Measurements from ENCODE around the gene EYS.

Gene EYS

DNA sequence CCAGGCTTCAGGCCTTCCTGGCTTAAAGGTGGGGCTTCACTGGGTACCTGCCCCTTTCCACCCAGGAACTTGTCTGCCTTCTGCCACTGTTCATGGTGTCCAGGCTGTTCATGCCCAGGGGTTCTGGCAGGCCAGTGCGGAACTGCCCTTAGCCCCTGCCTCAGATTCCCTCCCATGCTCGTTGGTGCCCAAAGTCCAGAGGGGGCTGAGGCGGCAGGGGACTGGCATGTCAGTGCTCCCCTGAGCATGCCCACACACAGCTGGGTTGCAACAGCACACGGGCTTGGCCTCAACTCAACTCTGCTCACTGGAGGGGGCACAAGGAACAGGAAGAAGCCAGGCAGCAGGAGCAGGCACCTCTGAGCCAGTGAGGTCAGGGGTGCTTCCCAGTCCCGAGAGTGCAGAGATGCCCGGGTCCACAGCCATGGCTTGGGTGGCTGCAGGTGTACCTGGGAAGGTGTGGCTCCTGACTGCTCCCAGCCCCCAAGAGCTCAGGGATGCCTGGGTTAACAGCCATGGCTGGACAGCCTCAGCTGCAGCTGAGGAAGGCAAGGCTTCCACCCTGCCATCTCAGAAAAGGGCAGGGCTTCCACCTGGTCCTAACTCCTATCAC is 845.9 kb downstream of the EYS start:
- peaks cover 8% of the 10 kb centered on the region for H3K9me3 Mint-ChIP-seq
- H3K27ac Mint-ChIP-seq = no peak overlapping the region
- H3K4me3 Mint-ChIP-seq = no peak overlapping the region
- TF ChIP-seq, protein P1, sequence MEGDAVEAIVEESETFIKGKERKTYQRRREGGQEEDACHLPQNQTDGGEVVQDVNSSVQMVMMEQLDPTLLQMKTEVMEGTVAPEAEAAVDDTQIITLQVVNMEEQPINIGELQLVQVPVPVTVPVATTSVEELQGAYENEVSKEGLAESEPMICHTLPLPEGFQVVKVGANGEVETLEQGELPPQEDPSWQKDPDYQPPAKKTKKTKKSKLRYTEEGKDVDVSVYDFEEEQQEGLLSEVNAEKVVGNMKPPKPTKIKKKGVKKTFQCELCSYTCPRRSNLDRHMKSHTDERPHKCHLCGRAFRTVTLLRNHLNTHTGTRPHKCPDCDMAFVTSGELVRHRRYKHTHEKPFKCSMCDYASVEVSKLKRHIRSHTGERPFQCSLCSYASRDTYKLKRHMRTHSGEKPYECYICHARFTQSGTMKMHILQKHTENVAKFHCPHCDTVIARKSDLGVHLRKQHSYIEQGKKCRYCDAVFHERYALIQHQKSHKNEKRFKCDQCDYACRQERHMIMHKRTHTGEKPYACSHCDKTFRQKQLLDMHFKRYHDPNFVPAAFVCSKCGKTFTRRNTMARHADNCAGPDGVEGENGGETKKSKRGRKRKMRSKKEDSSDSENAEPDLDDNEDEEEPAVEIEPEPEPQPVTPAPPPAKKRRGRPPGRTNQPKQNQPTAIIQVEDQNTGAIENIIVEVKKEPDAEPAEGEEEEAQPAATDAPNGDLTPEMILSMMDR (IDR thresholded peaks at IDR 0.05) = no peak
- no peaks in the 10 kb centered on the region for H3K36me3 Mint-ChIP-seq (ENCODE audit: low read depth)
- H3K27me3 Mint-ChIP-seq (ENCODE audit: low read depth, poor library complexity) = peaks cover 3% of the 10 kb centered on the region
- H3K4me1 Mint-ChIP-seq = no peaks in the 10 kb centered on the region
- DNase-seq = no peak

- H3K27me3 Mint-ChIP-seq (ENCODE audit: low read depth, poor library complexity) = peaks cover 3% of the 10 kb centered on the region
- TF ChIP-seq, protein P1 (IDR thresholded peaks at IDR 0.05) = no peak
These were observed 846.8 kb downstream of the EYS start for GRCh38 chr6:64860203-64860602.

DNA sequence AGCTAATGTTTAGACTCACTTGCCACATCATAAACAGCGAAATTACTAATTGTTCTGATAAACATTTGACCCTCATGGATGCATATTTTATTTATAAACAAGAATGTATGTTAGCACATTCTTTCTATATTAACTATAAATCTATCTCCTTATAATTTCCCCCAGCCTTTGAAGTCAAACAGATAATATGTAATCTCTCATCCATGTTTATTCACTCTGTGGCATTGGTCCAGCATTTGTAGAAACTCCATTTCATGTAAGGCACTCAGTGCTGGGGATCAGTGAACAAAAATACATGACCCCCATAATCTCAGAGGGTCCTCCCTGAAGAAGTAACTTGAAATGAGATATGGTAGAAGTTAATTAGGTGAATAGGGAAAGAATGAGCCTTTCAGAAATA is 856.9 kb downstream of the EYS start:
- no peak overlapping the region for H3K4me3 Mint-ChIP-seq
- no peak for DNase-seq
- TF ChIP-seq, protein P1 (IDR thresholded peaks at IDR 0.05) = no peak
- no peaks in the 10 kb centered on the region for H3K4me1 Mint-ChIP-seq
- H3K27me3 Mint-ChIP-seq (ENCODE audit: low read depth, poor library complexity) = no peaks in the 10 kb centered on the region
- no peaks in the 10 kb centered on the region for H3K36me3 Mint-ChIP-seq (ENCODE audit: low read depth)
- peaks cover 8% of the 10 kb centered on the region for H3K9me3 Mint-ChIP-seq
- H3K27ac Mint-ChIP-seq = no peak overlapping the region

More at GRCh38 chr6:64860203-64860602, 846.8 kb downstream of the EYS start:
- no peak overlapping the region for H3K27ac Mint-ChIP-seq
- peaks cover 8% of the 10 kb centered on the region for H3K9me3 Mint-ChIP-seq
- H3K36me3 Mint-ChIP-seq (ENCODE audit: low read depth) = no peaks in the 10 kb centered on the region
- DNase-seq = no peak
- no peak overlapping the region for H3K4me3 Mint-ChIP-seq
- no peaks in the 10 kb centered on the region for H3K4me1 Mint-ChIP-seq

- Mint-ChIP-seq H3K4me3 (no peak overlapping the region), H3K27me3 (ENCODE audit: low read depth, poor library complexity) (no peaks in the 10 kb centered on the region), H3K36me3 (ENCODE audit: low read depth) (no peaks in the 10 kb centered on the region), H3K27ac (no peak overlapping the region), H3K4me1 (no peaks in the 10 kb centered on the region), H3K9me3 (peaks cover 8% of the 10 kb centered on the region)
- TF ChIP-seq, protein P1 (IDR thresholded peaks at IDR 0.05) = no peak
- DNase-seq = no peak
These were observed 858.6 kb downstream of the EYS start for GRCh38 chr6:64848467-64848866.

GRCh38 chr6:64847396-64847795 is 859.6 kb downstream of the EYS start:
- Mint-ChIP-seq H3K27ac (no peak overlapping the region), H3K27me3 (ENCODE audit: low read depth, poor library complexity) (no peaks in the 10 kb centered on the region), H3K4me1 (no peaks in the 10 kb centered on the region), H3K36me3 (ENCODE audit: low read depth) (no peaks in the 10 kb centered on the region), H3K9me3 (peaks cover 6% of the 10 kb centered on the region), H3K4me3 (no peak overlapping the region)
- TF ChIP-seq, protein P1 (IDR thresholded peaks at IDR 0.05) = no peak
- no peak for DNase-seq

DNA sequence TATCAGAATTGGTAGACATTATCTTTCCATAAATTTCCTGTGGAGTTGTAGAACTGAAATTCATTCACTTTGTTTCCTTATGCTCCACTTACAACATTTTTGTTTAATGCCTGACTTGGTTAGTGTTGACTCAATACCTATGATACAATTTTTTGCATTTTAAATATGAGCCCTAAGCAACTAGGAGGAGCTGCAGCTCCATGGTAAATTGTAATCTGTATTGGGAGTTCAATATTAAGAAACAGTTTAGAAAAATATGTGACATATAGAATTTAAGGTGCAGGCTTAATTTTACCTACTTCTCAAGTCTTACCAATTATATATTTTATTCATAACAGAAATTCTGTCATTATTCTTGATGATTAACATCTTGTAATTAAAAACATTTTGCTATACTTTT is 868.3 kb downstream of the EYS start:
- Mint-ChIP-seq H3K36me3 (ENCODE audit: low read depth) (no peaks in the 10 kb centered on the region), H3K9me3 (no peaks in the 10 kb centered on the region), H3K4me3 (no peak overlapping the region), H3K27ac (no peak overlapping the region), H3K27me3 (ENCODE audit: low read depth, poor library complexity) (no peaks in the 10 kb centered on the region), H3K4me1 (no peaks in the 10 kb centered on the region)
- no peak for DNase-seq
- TF ChIP-seq, protein P1 (IDR thresholded peaks at IDR 0.05) = no peak
